Activated B cell treated with CpG ODN at 0.5 μM for 24 hours (primary cell): ENCODE results near the gene SRP54. TPM values are rescaled to one million over a fixed set of nuclear protein-coding genes. Genes with fewer than 3 reads are reported as not detected.

ENCODE experiments used
- ATAC-seq: fragments of 200-7000 bp; cut with Tn5 transposase; one replicate; pipeline ENCODE4 v1.10.0; 2021; ENCODE audit warnings: low read depth, mild to moderate bottlenecking, moderate library complexity
- CTCF ChIA-PET: fragments of 350-600 bp; sonication (Branson Sonifier 250); formaldehyde crosslinking; loops from one replicate; lab custom pipeline; 2021; ENCODE audit warnings: antibody characterized with exemption; lab: Charles Lee
- POLR2A ChIA-PET: fragments of 350-600 bp; sonication (Branson Sonifier 250); formaldehyde crosslinking; loops from one replicate; lab custom pipeline; 2021; ENCODE audit warnings: antibody characterized with exemption; lab: Charles Lee
- DNase-seq: peaks from one replicate; pipeline ENCODE4 v3.0.0; 2022
- H3K27ac Mint-ChIP-seq: one replicate; pipeline ENCODE4 v1.8.0; 2020; ENCODE audit warnings: mixed read lengths
- H3K27me3 Mint-ChIP-seq: one replicate; pipeline ENCODE4 v1.8.0; 2021; ENCODE audit warnings: mixed read lengths
- H3K36me3 Mint-ChIP-seq: one replicate; pipeline ENCODE4 v1.8.0; 2021; ENCODE audit warnings: low read depth, mixed read lengths
- H3K4me1 Mint-ChIP-seq: one replicate; pipeline ENCODE4 v1.8.0; 2021; ENCODE audit warnings: mixed read lengths
- H3K4me3 Mint-ChIP-seq: one replicate; pipeline ENCODE4 v1.8.0; 2020; ENCODE audit warnings: mild to moderate bottlenecking, mixed read lengths
- H3K9me3 Mint-ChIP-seq: one replicate; pipeline ENCODE4 v1.8.0; 2020; ENCODE audit warnings: mixed read lengths
- intact Hi-C: fragments of 100-400 bp; cut with micrococcal nuclease; formaldehyde crosslinking; loops from one replicate; pipeline ENCODE4 v1.15.1; 2024
- total RNA-seq: library from RNA; stranded (reverse); gene quantifications from 2 replicates; pipeline ENCODE4 v1.2.3, GENCODE V29; 2022
- TF ChIP-seq, protein P1 (sequence below): fragments of 200-600 bp; IDR thresholded peaks from one replicate; pipeline ENCODE4 v1.8.0; 2022; ENCODE audit warnings: antibody characterized with exemption, mild to moderate bottlenecking

Gene SRP54
- total RNA-seq, 1 donor from 2014 or later, result 54.7 TPM

DNA sequence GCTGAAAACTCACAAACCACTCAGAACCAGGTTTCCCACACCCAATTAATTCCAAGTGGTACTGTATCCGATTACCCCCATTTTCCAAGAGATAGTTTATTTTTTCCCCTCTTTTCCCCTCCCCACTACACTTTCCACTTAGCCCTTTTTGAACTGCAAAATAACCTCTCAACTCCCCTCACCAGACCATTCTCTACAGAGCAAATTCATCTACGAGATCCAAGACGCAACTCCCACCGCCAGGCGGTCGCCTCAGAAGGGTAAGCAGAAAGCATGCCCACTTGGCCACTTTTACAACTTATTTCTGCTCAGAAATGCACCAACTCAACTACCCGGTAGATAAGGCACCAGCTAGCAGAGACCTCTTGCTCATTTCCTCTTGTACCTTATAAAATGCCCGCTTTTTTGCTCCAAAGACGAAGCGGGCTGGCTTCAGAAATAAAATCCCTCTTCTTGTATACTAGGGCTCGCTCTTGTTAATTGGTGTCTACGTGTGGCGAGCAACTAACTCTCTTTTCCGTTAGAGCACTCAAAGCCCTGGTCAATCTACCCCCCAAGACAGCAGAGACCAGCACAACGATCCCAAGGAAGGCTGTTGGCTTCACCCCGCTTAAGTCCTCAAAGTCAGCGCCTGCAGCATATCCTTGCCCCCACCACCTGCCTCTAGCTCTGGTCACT is 910 bp upstream of the SRP54 start:
- ChIA-PET CTCF (interaction anchor here (1.1 kb wide), 1 partner anchor 64 kb away, joined by 3 read pairs; the partner anchor contains the start of gene FAM177A1), POLR2A (interaction anchor here (0.6 to 3.4 kb wide), 9 partner anchors 15 to 428 kb away, joined by 3 to 54 read pairs (median 15); partner anchors contain the start of genes BAZ1A, CFL2, FAM177A1 and NFKBIA)
- ATAC-seq (peak; percentile 6), DNase-seq (no peak)
- Mint-ChIP-seq H3K27ac (no peak overlapping the region), H3K36me3 (peaks cover 12% of the 10 kb centered on the region), H3K27me3 (no peaks in the 10 kb centered on the region), H3K4me1 (peaks cover 17% of the 10 kb centered on the region), H3K4me3 (no peak overlapping the region), H3K9me3 (no peaks in the 10 kb centered on the region)
- TF ChIP-seq, protein P1, sequence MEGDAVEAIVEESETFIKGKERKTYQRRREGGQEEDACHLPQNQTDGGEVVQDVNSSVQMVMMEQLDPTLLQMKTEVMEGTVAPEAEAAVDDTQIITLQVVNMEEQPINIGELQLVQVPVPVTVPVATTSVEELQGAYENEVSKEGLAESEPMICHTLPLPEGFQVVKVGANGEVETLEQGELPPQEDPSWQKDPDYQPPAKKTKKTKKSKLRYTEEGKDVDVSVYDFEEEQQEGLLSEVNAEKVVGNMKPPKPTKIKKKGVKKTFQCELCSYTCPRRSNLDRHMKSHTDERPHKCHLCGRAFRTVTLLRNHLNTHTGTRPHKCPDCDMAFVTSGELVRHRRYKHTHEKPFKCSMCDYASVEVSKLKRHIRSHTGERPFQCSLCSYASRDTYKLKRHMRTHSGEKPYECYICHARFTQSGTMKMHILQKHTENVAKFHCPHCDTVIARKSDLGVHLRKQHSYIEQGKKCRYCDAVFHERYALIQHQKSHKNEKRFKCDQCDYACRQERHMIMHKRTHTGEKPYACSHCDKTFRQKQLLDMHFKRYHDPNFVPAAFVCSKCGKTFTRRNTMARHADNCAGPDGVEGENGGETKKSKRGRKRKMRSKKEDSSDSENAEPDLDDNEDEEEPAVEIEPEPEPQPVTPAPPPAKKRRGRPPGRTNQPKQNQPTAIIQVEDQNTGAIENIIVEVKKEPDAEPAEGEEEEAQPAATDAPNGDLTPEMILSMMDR, result no peak
- intact Hi-C loops, result loop anchor here (1.0 to 5.0 kb wide), 13 partner anchors 64 to 844 kb away; partner anchors contain the start of genes BRMS1L, CFL2, EAPP and FAM177A1

DNA sequence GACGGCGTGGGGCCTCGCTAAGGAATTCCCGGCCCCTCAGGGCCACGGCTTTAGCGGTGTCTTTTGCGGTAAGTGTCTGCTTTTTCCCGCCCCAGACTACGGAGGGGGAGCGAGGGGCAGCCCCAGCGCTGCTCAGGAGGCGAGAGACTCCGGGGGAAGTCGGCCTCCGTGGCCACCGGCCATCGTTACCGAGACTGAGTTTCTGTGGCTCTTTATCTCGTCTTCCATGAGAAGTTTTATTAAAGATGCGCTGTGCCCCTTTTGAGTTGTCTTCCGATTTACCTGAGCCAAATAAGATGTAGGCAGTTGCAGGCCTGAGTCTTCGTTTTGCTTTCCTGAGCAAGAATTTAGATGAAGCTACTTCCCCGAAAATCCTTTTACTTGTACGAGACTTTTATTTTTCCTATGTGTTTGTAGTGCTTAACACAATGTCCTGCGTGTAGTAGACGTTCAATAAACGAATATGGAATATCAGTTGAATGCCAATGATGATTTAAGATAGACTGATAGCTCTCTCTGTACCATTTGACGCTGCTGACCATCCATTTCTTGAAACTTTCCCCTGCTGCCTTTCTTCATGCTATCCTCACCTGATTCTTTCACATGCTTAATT is 462 bp downstream of the SRP54 start:
- H3K4me1 Mint-ChIP-seq, result peaks cover 22% of the 10 kb centered on the region
- H3K36me3 Mint-ChIP-seq, result peaks cover 12% of the 10 kb centered on the region
- CTCF ChIA-PET, result interaction anchor here (1.4 kb wide), 1 partner anchor 110 kb away, joined by 4 read pairs; no protein-coding TSS in a partner anchor
- H3K27ac Mint-ChIP-seq, result no peak overlapping the region
- peak; percentile 6 for ATAC-seq
- POLR2A ChIA-PET, result interaction anchor here (0.7 to 3.4 kb wide), 9 partner anchors 16 to 433 kb away, joined by 3 to 54 read pairs (median 15); partner anchors contain the start of genes BAZ1A, FAM177A1, NFKBIA and PPP2R3C
- DNase-seq, result no peak
- no peak overlapping the region for H3K4me3 Mint-ChIP-seq
- intact Hi-C loops, result loop anchor here (2.0 to 5.0 kb wide), 4 partner anchors 311 to 520 kb away; partner anchors contain the start of genes EAPP, SNX6 and SPTSSA
- H3K27me3 Mint-ChIP-seq, result no peaks in the 10 kb centered on the region
- TF ChIP-seq, protein P1, result no peak
- no peaks in the 10 kb centered on the region for H3K9me3 Mint-ChIP-seq

DNA sequence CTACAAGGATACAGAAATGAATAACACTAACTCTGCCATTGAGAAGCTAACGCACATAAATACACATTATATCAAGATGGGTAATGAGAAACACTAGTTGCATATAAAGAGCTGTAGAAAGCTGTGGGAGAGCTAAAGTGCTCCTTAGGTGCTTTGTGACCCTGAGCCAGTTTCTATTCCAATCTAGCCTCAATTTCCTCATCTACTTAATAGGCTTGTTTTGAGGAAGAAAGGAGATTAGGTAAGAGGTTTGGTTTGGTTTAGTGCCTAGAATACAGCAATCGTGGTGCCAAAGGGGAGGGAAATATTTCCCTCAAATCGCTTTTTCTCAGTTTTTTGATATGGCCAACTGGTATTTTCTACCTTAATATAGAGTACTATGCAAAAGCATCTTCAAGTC is 994 bp downstream of the SRP54 start:
- Mint-ChIP-seq H3K4me3 (no peak overlapping the region), H3K9me3 (no peaks in the 10 kb centered on the region), H3K4me1 (peaks cover 22% of the 10 kb centered on the region), H3K27me3 (no peaks in the 10 kb centered on the region), H3K36me3 (peaks cover 12% of the 10 kb centered on the region), H3K27ac (no peak overlapping the region)
- ChIA-PET POLR2A (interaction anchor here (2.7 to 3.4 kb wide), 4 partner anchors 63 to 420 kb away, joined by 16 to 54 read pairs (median 42); partner anchors contain the start of genes BAZ1A, FAM177A1, NFKBIA and PPP2R3C), CTCF (interaction anchor here (1.4 kb wide), 1 partner anchor 111 kb away, joined by 4 read pairs; no protein-coding TSS in a partner anchor)
- DNase-seq (no peak), ATAC-seq (no peak)
- TF ChIP-seq, protein P1, result no peak
- intact Hi-C loops, result loop anchor here (2.0 to 5.0 kb wide), 4 partner anchors 311 to 521 kb away; partner anchors contain the start of genes EAPP, SNX6 and SPTSSA

DNA sequence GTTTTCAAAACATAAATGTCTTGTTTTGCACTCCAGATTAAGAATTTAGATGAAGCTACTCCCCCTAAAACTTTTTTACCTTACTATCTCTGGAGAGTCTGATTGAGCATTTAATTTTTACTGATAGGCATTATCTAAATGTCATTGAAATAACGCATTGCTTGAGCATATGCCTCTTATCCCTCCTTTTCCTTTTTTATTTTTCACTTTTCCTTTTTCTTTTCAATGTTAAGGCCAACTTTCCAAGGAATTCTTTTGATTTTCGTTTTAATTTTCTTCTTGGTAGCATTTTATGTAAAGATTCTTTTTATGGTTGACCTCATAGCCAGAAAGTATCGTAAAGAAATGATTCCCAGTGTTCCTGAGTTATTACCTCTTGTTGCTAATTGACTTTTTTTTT is 2.9 kb downstream of the SRP54 start:
- intact Hi-C loops, result no loop called here
- Mint-ChIP-seq H3K9me3 (no peaks in the 10 kb centered on the region), H3K36me3 (peaks cover 12% of the 10 kb centered on the region), H3K27ac (no peak overlapping the region), H3K4me1 (peaks cover 25% of the 10 kb centered on the region), H3K27me3 (no peaks in the 10 kb centered on the region), H3K4me3 (no peak overlapping the region)
- POLR2A ChIA-PET, result no interaction called here
- CTCF ChIA-PET, result no interaction called here
- no peak for ATAC-seq
- TF ChIP-seq, protein P1, result no peak
- DNase-seq, result no peak

DNA sequence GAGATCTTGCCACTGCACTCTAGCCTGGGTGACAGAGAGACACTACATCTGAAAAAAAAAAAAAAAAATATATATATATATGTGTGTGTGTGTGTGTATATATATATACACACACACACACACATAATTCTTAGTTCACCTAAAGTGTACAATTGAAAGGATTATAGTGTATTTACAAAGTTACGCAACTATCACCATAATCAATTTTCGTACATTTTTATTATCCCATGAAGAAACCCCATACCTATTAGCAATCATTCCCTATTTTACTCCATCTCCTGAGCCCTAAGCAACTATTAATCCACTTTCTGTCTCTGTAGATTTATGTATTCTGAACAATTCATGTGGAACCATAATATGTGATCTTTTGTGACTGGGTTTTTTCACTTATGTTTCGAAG is 4.4 kb downstream of the SRP54 start:
- DNase-seq, result no peak
- H3K4me1 Mint-ChIP-seq, result peaks cover 30% of the 10 kb centered on the region
- no peaks in the 10 kb centered on the region for H3K27me3 Mint-ChIP-seq
- no peak overlapping the region for H3K4me3 Mint-ChIP-seq
- H3K9me3 Mint-ChIP-seq, result no peaks in the 10 kb centered on the region
- intact Hi-C loops, result no loop called here
- no peak for ATAC-seq
- H3K27ac Mint-ChIP-seq, result no peak overlapping the region
- H3K36me3 Mint-ChIP-seq, result peaks cover 14% of the 10 kb centered on the region
- ChIA-PET CTCF (no interaction called here), POLR2A (no interaction called here)
- TF ChIP-seq, protein P1, result no peak
